Testis (tissue), 3 donors: ENCODE results near the gene UGT1A8. TPM values are rescaled to one million over a fixed set of nuclear protein-coding genes. Genes with fewer than 3 reads are reported as not detected.

Source experiments
- DNase-seq: peaks from one replicate; pipeline ENCODE4 v3.0.0-alpha.2; 2019
- H3K27ac ChIP-seq, 2 donors: fragments of 200-600 bp; sonication (generic); one replicate each; pipeline ENCODE4 v1.5.1; 2019
- H3K27me3 ChIP-seq: fragments of 200-600 bp; sonication (generic); one replicate; pipeline ENCODE4 v1.5.1; 2019
- H3K36me3 ChIP-seq: fragments of 200-600 bp; sonication (generic); one replicate; pipeline ENCODE4 v1.5.1; 2017; ENCODE audit warnings: low read depth; ENCODE audit errors: missing control alignments
- H3K4me1 ChIP-seq: fragments of 200-600 bp; sonication (generic); one replicate; pipeline ENCODE4 v1.5.1; 2019
- H3K4me3 ChIP-seq, 2 donors: fragments of 200-600 bp; sonication (generic); one replicate each; pipeline ENCODE4 v1.5.1; 2017 to 2019
- H3K9me3 ChIP-seq: fragments of 200-600 bp; sonication (generic); one replicate; pipeline ENCODE4 v1.5.1; 2017
- POLR2A ChIP-seq: fragments of 450-650 bp; IDR thresholded peaks from one replicate; pipeline ENCODE4 v1.6.1; 2017; ENCODE audit warnings: antibody characterized with exemption, mild to moderate bottlenecking, moderate library complexity
- WGBS, 2 donors: methylation state at CpG; one replicate each; pipeline ENCODE4 v1.1.5; 2018; 5-methylcytosine and 5-hydroxymethylcytosine counted together
- intact Hi-C: fragments of 100-400 bp; cut with DNase I; formaldehyde crosslinking; loops from one replicate; pipeline ENCODE4 v1.15.1; 2023; ENCODE audit warnings: low total_unique reads
- polyA plus RNA-seq: library from polyadenylated mRNA; stranded (reverse); fragments of 350-450 nt; fragmentation: Illumina TruSeq; extraction: RNeasy Lipid Tissue Mini Kit (QIAGEN cat#74804); gene quantifications from one replicate; pipeline ENCODE4 v1.2.3, GENCODE V29; 2014; ENCODE audit warnings: low read depth, low replicate concordance; ENCODE audit not compliant: insufficient read depth
- total RNA-seq, 2 donors: library from RNA; depleted of rRNA; stranded (reverse); fragments of >200 nt; gene quantifications; one replicate each; pipeline ENCODE4 v1.2.3, GENCODE V29; 2016
- TF ChIP-seq, protein P1 (sequence below), 3 experiments: fragments of 450-650 bp in 2 of 3; fragments of 200-600 bp in 1 of 3; sonication (generic) in 1 of 3; IDR thresholded peaks; one replicate each; pipeline ENCODE4 v1.5.1; 2016 to 2019; ENCODE audit warnings: antibody characterized with exemption in 3 of 3, mild to moderate bottlenecking in 2 of 3, moderate library complexity in 1 of 3

The UGT1A8 gene
- total and polyA plus RNA-seq, 3 donors from 2014 or later: 0.19 TPM; not detected in 2

DNA sequence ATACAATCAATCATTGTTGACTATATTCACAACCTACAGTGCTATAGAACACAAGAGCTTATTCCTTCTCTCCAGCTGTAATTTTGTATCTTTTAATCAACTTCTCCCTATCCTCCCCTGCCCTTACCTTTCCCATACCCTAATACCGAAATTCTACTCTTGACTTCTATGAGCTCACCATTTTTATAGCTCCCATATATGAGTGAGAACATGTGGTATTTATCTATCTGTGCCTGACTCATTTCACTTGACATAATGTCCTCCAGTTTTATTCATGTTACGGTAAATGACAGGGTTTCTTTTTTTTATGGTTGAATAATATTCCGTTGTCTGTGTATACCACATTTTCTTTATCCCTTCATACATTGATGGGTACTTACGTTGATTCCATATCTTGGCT, 163.3 kb downstream of the UGT1A8 start:
- Histone ChIP-seq H3K4me1 (no peaks in the 10 kb centered on the region), H3K4me3 (no peak overlapping the region), H3K36me3 (no peaks in the 10 kb centered on the region), H3K27ac (no peak overlapping the region), H3K27me3 (no peaks in the 10 kb centered on the region), H3K9me3 (no peaks in the 10 kb centered on the region)
- WGBS, 2 donors: 86 to 90% methylated on average over 4 of the region's 4 CpGs
- no peak for DNase-seq
- intact Hi-C loops: no loop called here
- no peak for TF ChIP-seq POLR2A
- TF ChIP-seq, protein P1, sequence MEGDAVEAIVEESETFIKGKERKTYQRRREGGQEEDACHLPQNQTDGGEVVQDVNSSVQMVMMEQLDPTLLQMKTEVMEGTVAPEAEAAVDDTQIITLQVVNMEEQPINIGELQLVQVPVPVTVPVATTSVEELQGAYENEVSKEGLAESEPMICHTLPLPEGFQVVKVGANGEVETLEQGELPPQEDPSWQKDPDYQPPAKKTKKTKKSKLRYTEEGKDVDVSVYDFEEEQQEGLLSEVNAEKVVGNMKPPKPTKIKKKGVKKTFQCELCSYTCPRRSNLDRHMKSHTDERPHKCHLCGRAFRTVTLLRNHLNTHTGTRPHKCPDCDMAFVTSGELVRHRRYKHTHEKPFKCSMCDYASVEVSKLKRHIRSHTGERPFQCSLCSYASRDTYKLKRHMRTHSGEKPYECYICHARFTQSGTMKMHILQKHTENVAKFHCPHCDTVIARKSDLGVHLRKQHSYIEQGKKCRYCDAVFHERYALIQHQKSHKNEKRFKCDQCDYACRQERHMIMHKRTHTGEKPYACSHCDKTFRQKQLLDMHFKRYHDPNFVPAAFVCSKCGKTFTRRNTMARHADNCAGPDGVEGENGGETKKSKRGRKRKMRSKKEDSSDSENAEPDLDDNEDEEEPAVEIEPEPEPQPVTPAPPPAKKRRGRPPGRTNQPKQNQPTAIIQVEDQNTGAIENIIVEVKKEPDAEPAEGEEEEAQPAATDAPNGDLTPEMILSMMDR (IDR thresholded peaks at IDR 0.05): no peak

DNA sequence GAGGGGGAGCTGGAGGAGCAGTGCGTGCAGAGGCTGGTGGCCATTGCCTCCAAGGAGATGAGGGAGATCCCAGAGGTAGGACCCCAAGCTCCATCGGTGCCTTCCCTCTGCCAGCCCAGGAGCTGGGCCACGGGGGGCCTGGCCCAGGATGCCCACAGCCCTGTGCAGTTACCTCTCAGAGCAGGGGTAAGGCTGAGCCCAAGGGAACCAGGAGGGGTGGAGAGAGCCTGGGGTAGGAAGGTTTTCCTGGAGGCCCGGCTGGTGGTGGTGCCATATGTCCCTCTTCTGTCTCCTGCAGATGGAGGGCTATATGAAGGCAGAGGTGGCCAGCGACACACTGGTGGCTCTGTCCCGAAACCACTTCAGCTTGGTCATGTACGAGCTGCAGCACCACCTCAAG, 172.1 kb downstream of the UGT1A8 start:
- WGBS, 2 donors: 88 to 89% methylated on average over 7 of the region's 7 CpGs
- no peaks in the 10 kb centered on the region for H3K9me3 ChIP-seq
- intact Hi-C loops: no loop called here
- H3K27me3 ChIP-seq: no peaks in the 10 kb centered on the region
- H3K4me1 ChIP-seq: no peaks in the 10 kb centered on the region
- no peak overlapping the region for H3K27ac ChIP-seq
- no peak overlapping the region for H3K4me3 ChIP-seq
- no peak for TF ChIP-seq POLR2A
- TF ChIP-seq, protein P1 (IDR thresholded peaks at IDR 0.05): no peak
- no peak for DNase-seq
- no peaks in the 10 kb centered on the region for H3K36me3 ChIP-seq

DNA sequence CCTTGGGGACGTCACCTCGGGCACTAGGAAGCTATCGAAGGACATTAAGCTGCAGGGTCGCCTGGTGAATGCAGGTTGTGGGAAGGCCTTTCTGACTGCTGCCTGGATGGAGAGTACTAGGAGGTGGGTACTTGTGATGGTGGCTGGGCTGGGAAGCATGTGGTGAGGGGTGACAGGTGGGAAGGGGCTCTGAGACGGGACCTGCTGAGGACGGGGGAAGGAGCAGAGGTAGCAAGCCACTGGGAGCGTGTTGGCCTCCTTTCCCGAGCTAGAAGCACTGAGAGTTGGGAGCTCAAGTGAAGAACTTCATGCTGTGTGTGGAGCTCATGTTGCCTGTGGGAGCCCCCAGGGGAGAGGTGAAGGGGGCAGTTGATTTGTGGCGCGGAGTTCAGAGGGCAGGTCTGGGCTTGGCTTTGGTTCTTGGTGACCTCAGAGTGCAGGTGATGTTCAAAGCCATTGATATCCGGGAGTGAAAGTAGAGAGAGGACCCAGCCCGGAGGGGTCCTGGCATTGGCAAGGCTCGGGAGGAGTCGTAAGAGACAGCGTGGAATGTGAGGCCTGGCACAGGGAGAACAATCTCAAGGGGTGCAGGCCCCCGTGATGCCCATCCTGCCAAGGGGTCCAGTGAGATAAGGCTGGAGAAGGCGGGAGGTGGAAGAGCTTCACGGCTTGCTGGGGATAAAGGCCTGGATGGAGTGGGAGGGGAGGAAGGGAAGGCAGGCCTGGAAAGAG, 173.9 kb downstream of the UGT1A8 start:
- H3K4me1 ChIP-seq: no peaks in the 10 kb centered on the region
- no peaks in the 10 kb centered on the region for H3K27me3 ChIP-seq
- TF ChIP-seq, protein P1 (IDR thresholded peaks at IDR 0.05): no peak
- TF ChIP-seq POLR2A: no peak
- H3K27ac ChIP-seq: no peak overlapping the region
- no peaks in the 10 kb centered on the region for H3K36me3 ChIP-seq
- H3K9me3 ChIP-seq: no peaks in the 10 kb centered on the region
- no peak overlapping the region for H3K4me3 ChIP-seq
- DNase-seq: no peak
- intact Hi-C loops: no loop called here
- 75 to 76% methylated on average over 18 of the region's 18 CpGs for WGBS, 2 donors

DNA sequence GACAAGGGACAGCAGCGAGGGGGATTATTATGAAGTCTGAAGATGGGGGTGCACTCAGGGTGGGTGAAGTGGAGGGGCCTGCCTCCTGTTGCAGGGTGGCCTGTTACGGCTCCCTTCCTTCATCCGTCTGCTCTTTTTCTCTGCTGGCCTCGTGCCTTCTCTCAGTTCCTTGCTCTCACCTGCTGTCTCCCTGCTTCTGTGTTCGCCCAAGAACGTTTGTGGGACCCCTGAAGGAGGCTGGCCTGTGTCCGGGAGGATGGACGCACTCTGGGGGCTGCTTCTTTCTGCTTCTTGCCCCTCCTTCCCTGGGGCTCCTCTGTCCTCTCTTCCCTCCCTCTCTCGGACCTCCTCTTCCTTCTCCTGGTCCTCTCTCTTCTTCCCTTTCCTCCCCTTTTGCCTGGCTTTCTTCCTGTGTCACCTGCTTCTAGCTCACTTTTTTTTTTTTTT, 174.5 kb downstream of the UGT1A8 start:
- no peak for TF ChIP-seq POLR2A
- TF ChIP-seq, protein P1 (IDR thresholded peaks at IDR 0.05): no peak
- no peaks in the 10 kb centered on the region for H3K27me3 ChIP-seq
- H3K27ac ChIP-seq: no peak overlapping the region
- H3K36me3 ChIP-seq: no peaks in the 10 kb centered on the region
- intact Hi-C loops: no loop called here
- no peak overlapping the region for H3K4me3 ChIP-seq
- H3K4me1 ChIP-seq: no peaks in the 10 kb centered on the region
- WGBS, 2 donors: 71 to 76% methylated on average over 9 of the region's 9 CpGs
- DNase-seq: no peak
- H3K9me3 ChIP-seq: no peaks in the 10 kb centered on the region

DNA sequence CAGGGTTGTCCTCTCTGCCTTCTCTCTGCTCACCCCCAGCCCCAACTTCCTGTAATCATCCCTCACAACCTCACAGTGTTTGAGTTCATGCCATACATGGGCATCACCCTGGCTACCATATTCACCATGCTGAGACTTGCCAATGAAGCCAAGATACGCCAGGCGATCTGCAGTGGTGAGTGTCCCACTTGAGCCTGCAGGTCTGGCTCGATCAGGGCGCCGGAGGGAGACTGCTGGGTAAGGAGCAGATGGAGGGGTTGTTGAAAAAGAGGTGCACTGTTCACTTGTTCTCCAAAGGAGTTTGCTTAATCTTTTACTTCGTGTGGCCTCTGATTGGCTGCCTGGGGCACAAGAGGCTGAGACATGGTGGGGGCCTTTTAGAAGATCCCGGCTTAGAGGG, 175.3 kb downstream of the UGT1A8 start:
- no peak overlapping the region for H3K4me3 ChIP-seq
- 84 to 95% methylated on average over 7 of the region's 7 CpGs for whole genome bisulfite sequencing, 2 donors
- no peaks in the 10 kb centered on the region for H3K9me3 ChIP-seq
- H3K4me1 ChIP-seq: no peaks in the 10 kb centered on the region
- no peak overlapping the region for H3K27ac ChIP-seq
- no peak for DNase-seq
- no peaks in the 10 kb centered on the region for H3K27me3 ChIP-seq
- no peaks in the 10 kb centered on the region for H3K36me3 ChIP-seq
- no peak for TF ChIP-seq POLR2A
- TF ChIP-seq, protein P1 (IDR thresholded peaks at IDR 0.05): no peak
- intact Hi-C loops: no loop called here
